HG03457 (cell line): ENCODE results near the gene TUBGCP2.

Experiments used
- ATAC-seq: cut with Tn5 transposase; IDR thresholded peaks from one replicate; pipeline ENCODE4 v1.9.1; 2021; ENCODE audit warnings: moderate number of reproducible peaks; ENCODE audit not compliant: unreplicated experiment

TUBGCP2 gene, protein sequence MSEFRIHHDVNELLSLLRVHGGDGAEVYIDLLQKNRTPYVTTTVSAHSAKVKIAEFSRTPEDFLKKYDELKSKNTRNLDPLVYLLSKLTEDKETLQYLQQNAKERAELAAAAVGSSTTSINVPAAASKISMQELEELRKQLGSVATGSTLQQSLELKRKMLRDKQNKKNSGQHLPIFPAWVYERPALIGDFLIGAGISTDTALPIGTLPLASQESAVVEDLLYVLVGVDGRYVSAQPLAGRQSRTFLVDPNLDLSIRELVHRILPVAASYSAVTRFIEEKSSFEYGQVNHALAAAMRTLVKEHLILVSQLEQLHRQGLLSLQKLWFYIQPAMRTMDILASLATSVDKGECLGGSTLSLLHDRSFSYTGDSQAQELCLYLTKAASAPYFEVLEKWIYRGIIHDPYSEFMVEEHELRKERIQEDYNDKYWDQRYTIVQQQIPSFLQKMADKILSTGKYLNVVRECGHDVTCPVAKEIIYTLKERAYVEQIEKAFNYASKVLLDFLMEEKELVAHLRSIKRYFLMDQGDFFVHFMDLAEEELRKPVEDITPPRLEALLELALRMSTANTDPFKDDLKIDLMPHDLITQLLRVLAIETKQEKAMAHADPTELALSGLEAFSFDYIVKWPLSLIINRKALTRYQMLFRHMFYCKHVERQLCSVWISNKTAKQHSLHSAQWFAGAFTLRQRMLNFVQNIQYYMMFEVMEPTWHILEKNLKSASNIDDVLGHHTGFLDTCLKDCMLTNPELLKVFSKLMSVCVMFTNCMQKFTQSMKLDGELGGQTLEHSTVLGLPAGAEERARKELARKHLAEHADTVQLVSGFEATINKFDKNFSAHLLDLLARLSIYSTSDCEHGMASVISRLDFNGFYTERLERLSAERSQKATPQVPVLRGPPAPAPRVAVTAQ

DNA sequence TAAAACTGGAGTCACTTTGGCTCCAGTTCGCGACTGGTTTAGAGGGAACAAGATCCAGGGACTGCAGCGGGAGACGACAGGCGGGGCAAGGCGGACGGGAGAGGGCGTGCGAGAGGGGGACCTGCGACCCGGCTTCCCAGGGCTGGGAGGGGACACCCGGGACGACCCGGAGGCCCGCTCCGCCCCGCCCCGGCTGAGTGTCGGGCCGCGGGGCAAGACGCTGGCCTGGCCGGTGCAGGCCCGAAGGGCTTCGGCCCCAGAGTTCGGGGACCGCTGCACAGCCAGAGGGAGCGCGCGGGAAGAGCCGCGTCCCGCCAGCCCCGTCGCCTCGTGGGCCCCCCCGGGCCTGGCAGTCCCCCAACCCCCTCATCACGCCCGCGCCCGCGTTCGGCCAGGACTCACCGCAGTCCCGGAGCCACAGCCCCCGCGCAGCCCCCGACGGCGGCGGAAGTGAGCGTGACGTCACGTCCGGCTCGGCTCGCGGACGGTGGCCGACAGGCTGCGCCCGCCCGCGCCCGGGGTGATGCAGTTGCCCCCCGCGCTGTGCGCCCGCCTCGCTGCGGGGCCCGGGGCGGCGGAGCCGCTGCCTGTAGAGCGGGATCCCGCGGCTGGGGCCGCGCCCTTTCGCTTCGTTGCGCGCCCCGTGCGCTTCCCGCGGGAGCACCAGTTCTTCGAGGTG lies at the start of gene TUBGCP2, which contains the start of gene ZNF511:
Gene TUBGCP2, minus strand, starts transcription at position 452 of the 679 bp plus-strand sequence. CDS start 5,931 bp downstream, outside the sequence.
Gene ZNF511, plus strand, starts transcription at position 494 of the 679 bp plus-strand sequence. Its CDS starts 30 bp downstream, at position 524.
- peak; percentile 60 for ATAC-seq

DNA sequence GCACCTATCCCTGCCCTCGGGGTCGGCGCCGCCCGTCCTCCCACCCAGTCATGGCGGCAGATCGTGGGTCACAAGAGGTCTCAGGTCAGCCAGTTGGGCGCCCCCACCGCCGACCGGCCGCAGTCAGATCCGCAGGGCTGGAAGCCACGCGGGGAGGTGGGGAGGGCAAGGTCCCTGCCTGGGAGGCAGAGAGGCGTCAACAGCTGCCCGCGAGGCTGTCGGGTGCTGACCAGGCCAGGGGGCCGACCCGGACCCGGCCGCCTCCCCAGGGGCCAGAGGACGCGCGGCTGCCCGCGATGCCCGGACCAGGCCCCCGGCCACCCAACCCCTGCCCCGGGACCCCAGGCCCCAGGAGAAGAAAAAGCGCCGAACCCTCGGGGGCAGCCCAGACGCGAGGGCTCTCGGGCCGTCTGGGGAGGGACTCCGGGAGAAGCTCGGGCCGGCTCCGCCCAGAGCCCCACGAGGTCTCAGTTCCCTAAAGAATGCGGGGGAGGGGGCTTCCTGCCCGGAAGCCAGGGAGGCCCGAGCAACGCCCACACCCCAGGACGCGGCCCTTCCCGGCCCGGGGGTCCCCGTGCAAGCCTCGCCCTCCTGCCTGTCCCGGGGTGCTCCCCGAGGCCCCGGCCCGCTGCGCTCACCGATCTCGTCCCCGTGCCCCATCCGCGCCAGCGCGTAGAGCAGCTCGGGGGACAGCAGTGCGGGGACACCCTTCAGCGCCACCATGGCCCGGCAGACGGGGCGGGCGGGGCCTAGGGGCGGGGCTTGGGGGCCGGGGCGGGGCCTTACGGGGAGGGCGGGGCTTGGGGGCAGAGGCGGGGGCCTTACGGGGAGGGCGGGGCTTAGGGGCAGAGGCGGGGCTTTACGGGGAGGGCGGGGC lies 48.9 kb upstream of the TUBGCP2 start, which contains the start of gene FUOM:
Gene FUOM, minus strand, starts transcription at position 735 of the 877 bp plus-strand sequence. Its CDS starts 12 bp downstream, at position 723.
- peak; percentile 54 for ATAC-seq

DNA sequence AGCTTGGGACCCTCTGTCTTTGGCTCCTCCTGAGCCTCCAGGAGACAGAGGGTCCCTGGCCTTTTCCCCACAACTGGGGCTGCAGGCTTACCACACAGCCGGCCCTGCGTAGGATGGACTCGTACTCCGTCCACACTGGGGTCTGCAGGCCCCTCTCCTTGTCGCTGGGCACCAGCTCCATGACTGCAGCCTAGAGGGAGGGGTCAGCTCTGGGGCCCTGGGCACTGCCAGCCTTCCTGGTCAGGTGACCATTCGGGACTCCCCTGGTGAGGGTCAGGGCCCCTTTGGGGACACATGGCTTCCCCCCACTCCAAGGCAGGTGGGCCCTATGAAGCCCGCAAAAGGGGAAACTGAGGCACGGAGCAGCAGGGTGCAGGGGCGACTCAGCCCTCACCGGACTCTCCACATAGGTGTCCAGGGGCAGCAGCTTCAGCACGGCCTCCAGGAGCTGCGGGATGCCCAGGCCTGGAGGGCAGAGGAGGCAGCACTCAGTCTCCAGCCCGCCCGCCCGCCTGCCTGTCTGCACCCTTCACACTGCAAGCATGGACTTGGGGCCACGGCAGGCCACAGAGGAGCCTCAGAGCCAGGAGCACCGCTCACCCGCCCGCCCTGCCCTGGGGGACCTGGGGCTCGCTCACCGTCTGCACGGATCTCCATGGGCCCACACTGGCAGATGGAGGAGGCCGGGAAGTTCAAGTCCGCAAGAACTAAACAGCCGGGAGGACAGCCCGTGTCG lies 48.0 kb upstream of the TUBGCP2 start:
- ATAC-seq = no peak

DNA sequence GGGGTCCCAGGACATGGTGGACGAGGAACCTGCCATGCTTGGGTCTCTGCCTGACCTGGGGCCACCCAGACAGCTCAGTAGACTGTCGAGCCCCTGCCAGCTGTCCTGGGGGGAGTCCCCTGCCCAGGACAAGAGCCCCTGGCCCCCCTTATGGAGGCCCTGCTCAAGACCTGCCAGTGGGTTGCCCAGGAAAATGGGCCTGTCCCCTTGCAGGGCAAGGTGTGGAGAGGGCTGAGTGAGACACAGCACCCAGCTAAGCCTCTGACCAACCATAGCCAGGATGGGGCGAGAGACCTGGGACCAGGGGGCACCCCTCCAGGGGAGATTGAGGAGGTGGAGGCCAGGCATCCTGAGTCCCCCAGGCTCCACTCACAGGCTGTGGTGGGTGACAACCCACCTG lies 47.3 kb upstream of the TUBGCP2 start:
- no peak for ATAC-seq

DNA sequence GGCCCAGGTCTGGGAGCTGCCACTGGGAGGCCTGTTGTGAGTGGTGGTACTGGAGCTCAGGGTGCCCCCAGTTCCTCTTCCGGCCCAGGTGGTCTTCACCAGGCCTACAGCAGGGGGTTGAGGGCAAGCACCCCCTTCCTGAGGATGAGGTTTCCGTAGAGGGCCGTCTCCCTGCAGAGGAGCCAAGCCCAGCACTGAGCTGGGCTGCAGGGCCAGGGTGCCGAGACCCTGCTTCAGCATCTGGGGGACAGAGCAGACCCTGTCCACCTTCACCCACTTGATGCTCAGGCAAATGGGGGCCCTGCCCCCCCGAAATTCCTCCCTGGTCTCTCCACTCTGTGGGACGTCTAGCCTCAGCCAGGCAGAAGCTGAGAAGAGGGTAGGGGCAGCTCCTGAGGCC lies 46.6 kb upstream of the TUBGCP2 start:
- ATAC-seq = no peak

DNA sequence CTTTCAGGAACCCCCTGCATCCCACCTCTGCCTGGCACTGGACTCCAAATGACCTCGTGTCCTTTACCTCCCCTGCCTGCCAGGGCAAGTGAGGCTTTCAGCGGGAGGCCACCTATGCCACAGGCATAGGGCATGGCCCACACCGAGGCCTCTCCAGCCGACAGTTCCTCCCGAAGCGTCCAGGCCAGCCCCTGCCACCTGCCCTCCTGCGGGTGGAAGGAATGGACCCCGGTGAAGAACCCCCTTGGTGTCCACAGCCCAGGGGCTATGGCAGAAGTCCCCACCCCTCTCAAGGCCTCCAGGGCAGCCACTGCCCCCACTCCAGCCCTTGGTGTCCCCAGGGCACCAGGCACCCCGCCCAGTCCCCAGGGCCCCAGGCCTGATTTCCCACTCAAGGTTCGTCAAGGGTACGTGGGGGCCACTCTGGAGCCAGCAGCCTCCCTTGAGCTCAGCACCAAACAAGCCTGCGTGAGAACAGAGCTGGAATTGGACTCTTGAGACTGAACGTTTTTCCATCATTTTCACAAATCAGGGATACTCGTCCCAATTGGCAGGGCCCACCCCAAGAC lies 46.1 kb upstream of the TUBGCP2 start:
- no peak for ATAC-seq

DNA sequence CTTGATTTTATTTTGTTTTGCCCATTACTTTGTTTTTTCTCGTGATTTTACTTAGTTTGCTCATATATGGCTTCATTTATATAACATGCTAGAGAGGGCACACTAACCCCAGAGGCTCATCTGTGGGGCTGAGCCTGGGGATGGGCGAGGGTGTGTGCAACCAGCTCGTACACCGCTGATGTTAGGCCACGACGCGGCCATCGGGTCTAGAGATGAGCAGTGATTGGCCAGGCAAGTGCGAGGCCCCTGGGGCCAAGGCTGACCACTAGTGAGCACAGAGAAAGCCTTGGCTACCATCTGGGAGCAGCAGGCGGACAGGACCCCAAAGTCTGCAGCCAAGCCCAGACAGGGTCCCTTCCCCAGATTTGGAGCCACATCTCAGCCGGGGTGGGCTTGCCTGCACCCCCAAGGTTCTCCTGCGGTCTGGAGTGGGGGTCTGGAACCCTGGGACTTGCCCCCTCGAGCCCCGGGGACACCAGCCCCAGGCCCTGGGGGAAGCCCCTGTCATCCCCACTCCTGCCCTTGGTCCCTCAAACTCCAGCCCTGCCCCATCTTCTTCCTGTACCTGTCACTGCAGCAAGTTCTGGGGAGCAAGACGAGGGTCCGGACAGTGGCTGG lies 45.4 kb upstream of the TUBGCP2 start:
- no peak for ATAC-seq

DNA sequence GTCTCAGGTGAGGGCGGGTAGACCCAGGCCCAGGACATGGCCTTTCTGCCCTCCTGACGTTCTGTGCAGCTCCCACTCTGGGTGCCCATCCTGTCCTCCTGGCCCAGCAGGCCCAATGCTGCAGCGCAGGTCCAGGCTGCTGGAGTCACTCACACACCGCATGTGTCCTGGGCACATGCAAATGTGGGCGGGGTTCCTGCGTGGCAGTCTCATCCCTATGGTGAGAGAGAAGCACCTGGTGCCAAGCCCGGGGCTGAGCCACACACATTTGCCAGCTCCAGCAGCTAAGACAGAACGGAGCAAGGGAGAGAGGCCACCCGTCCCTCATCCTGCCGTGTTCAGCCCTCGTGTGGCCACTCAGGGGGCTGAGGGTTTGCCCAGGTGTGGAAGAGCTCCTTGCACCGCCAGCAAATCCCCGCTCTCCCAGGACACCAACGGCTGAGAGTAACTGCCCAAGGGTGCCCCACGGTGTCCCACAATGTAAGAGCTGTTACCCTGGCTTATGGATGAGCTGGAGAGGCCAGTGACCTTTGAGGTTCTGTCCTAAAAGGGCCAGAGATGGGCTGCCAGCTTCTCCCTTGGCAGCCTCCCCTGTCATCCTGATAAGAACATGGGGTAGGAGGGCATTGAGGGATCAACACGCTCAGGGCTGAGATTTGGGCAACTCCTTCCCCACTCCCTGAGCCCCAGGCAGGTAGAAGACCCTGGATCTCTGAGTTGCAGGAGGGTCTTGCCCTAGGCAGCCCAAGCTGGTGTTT lies 44.7 kb upstream of the TUBGCP2 start:
- ATAC-seq = no peak

DNA sequence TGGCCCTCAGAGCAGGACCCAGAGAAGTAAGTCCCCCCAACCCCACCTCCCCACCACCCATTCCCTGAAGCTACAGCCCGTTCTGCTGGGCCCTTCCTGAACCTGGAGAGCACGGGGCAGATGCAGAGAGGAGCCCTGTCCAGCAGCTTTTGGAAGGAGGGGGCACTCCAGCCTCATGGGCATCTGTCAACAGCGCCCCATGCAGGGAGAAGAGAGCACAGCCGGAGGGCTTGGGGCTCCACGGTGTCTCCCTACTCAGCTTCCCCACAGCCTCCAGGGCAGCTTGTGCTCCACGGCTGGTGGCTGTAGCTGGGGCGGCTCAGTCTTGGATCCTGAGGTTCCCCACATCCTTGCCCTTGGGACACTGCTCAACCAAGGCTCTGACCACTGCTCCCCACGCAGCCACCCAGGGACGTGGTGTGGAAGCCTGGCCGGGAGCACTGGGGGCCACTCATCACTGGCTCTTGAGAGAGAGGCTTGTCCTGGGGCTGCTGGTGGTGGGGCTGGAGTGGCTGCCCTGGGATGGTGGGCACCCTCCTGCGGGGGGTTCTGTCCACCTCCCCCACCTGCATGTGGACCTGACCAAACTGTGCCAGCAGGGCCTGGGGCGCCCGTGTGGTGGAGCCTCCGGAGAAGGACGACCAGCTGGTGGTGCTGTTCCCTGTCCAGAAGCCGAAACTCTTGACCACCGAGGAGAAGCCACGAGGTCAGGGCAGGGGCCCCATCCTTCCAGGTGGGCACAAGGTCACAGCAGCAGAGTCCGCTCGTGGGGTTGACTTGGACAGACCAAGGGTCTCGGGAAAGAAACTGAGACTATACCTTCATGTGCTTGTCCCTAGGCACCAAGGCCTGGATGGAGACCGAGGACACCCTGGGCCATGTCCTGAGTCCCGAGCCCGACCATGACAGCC lies 43.0 kb upstream of the TUBGCP2 start:
- ATAC-seq = no peak

DNA sequence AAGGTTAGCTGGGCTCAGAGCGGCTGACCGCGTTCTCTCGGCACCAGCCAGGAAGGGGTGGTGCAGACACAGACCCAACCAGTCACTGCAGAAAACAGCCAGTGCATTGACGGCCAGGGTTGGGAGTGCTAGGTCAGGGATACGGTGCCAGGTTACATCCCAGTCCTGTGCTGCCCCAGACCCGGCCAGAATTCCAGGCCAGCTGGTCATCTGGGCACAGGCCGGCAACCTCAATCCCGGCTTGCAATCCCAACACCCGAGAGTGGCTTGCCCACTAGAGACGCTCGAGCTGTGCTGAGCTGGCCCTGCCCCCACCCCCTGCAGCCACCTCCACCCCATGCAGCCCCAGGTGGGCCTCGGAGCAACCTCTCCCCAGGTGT lies 42.3 kb upstream of the TUBGCP2 start:
- no peak for ATAC-seq

DNA sequence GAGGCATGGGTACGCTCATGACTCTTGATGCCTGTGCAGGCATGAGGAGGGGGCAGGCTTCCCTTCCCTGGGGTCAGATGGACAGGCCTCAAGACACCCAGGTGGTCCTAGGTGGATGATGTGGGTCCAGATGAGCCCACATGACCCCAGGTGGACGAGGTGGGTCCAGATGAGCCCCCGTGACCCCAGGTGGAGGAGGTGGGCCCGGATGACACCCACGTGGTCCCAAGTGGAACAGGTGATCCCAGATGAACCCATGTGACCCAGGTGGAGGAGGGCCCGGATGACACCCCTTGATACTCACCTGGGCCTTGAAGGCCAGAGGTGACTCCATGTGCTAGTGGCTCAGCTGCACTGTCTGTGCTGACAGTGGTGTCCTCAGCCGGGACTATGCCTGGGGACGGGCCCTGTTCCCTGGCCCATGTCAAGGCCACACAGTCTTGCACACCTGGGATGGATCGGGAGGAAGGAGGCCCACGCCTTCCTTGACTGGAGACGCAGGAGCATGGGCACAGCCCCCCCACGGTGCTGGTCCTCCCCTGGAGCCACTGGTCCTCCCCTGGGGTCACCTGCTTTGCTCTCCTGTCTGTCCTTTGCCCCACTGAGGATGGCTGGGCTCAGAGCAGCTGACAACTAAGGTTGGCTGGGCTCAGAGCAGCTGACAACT lies 41.7 kb upstream of the TUBGCP2 start:
- ATAC-seq = no peak

DNA sequence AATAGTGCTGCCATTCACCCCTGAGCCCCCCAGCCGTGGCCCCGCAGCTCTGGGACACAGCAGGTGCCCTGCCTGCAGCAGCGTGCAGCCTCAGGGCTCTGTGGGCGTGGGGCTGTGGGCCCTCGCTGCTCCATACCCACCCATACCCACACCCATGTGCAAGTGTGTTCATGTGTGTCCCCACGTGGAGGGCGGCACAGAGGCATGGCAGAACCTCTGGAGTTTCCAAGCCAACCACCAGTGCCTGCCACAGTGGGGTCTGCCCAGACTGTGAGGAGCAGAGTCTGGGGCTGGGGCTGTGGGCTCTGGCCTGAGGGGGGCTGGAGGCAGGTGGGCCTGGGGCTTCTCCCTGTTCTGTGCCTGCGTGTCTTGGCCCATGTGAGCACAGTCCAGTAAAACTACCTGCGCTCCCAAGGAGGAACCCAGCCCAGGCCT lies 40.9 kb upstream of the TUBGCP2 start:
- no peak for ATAC-seq

DNA sequence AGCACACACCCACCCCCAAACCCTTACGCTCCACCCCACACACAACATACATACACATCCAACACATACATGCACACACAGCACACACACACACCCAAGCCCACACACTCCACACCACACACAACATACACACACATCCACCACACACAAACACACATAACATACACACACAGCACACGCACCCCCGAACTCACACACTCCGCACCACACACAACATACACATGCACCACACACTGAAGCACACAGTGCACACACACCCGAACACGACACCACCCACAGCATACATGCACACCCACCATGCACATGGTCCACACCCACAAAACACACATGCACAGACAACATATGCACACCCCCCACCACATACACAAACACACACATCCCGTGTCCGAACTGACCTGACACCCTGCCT lies 40.5 kb upstream of the TUBGCP2 start:
- no peak for ATAC-seq

DNA sequence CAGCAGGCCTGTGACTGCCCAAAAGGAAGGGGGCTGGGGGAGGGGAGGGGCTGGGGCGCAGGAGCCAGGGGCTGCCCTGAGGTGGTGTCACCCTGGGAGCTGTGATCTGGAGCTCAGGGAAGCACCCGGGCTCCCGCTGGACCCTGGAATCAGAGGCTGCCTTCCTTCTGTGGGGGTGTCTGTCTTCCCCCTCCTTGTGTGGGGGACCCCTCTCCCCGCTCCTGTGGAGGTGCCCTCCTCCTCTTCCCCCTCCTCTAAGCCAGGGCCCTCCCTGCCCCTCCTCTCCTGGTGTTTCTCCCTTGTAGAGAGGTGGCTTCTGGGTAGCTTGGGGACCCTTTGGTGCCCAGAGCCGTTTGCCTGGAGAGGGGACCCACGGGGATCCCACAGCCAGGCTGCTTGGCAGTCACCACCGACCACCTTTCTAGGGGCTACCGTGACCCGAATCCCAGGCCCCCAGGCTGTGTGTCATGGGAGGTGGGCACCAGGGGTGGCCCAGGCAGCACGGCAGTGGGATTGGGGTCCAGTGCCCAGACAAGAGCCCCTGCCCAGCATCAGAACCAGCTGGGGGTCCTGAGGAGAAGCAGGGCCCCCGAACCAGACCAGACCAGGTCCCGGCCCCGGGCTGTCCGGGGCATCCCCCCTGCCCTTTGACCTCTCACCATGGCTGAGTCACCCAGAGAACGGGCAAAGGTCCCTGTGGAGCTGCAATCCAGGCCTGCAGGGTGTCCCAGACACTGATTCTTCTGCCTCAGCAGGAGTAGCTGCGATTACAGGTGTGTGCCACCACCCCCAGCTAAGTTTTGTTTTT lies 39.2 kb upstream of the TUBGCP2 start:
- no peak for ATAC-seq

DNA sequence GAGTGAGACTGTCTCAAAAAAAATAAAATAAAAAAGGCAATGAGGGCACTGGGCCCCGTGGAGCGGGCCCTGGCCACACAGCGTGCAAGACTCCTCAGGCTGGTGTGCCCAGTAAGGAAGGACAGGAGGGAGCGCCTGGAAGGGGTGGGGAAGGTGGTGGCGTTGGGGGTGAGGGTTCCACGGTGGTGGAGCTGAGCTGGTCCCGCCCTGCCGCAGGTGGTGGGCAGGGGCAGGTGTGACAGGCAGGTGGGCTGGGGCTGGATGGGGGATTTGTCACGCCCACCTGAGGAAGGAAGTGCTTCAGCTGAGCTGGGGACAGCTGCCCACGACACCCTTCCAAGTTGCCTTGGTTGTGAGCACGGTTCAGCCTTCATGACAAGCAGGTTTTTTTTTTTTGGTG lies 37.7 kb upstream of the TUBGCP2 start:
- no peak for ATAC-seq
